Progenitor cell of endocrine pancreas (in vitro differentiated cells): Measurements from ENCODE around the gene HMX1. TPM values are rescaled to one million over a fixed set of nuclear protein-coding genes. Genes with fewer than 3 reads are reported as not detected.

Source experiments
- DNase-seq: peaks from one replicate; pipeline ENCODE4 v3.0.0; 2021; ENCODE audit warnings: low spot score; ENCODE audit not compliant: unreplicated experiment
- H3K27ac Mint-ChIP-seq: 2 replicates; pipeline ENCODE4 v1.8.0; 2021; ENCODE audit warnings: mild to moderate bottlenecking, moderate library complexity, mixed read lengths
- H3K27me3 Mint-ChIP-seq: 2 replicates; pipeline ENCODE4 v1.8.0; 2021; ENCODE audit warnings: mixed read lengths
- H3K36me3 Mint-ChIP-seq: 2 replicates; pipeline ENCODE4 v1.8.0; 2022; ENCODE audit warnings: mixed read lengths; ENCODE audit not compliant: insufficient read depth
- H3K4me1 Mint-ChIP-seq: 2 replicates; pipeline ENCODE4 v1.8.0; 2021; ENCODE audit warnings: low read depth, mixed read lengths
- H3K4me3 Mint-ChIP-seq: 2 replicates; pipeline ENCODE4 v1.8.0; 2021; ENCODE audit warnings: low read depth, mild to moderate bottlenecking, moderate library complexity, mixed read lengths
- H3K9me3 Mint-ChIP-seq: 2 replicates; pipeline ENCODE4 v1.8.0; 2021; ENCODE audit warnings: low read depth, mixed read lengths
- total RNA-seq: library from RNA; stranded (reverse); gene quantifications from 2 replicates; pipeline ENCODE4 v1.2.1, GENCODE V29; 2021
- TF ChIP-seq, protein P1 (sequence below): fragments of 200-600 bp; sonication (generic); IDR thresholded peaks from one replicate; pipeline ENCODE4 v1.5.0; 2021; ENCODE audit warnings: antibody characterized with exemption, mild to moderate bottlenecking; ENCODE audit not compliant: unreplicated experiment

The HMX1 gene
- total RNA-seq, 1 donor from 2014 or later, result 0.65 TPM

DNA sequence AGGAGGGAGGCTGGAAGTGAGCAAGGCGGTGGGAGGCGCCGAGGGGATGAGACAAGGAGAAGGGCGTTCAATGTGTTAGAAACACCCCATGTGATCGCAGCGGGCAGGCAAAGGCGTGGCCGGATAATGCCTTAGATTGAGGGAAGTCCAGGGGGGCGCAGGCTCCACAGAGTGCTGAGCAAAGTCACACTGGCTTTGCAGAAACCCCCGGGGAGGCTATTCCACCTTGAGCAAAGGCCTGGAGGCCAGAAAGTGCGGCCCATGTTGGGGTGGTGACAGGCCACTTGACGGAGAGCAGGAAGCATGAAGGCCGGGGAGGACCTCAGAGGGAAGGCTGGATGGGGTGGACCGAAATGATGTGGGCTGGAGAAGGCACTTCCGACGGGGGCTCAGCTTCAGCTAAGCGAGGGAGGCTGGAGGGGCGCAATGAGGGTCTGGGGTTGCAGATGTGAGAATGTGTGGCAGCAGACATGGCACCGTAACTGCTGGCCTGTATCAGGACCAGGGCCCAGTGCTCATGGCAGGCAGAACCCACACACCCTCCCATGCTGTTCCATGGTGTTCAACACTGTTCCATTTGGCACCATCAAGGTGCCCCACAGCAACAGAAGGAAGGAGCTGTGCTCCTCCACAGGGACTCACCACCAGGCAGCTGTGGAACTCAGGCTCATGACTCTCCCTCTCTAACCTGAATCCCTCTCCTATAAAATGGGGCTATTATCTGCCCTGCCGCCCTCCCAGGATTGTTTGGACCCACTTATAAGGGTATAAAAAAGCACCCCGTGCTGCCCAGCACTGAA is 50.3 kb downstream of the HMX1 start:
- H3K4me1 Mint-ChIP-seq, result peaks cover 3% of the 10 kb centered on the region
- no peak overlapping the region for H3K27ac Mint-ChIP-seq
- H3K36me3 Mint-ChIP-seq, result no peaks in the 10 kb centered on the region
- TF ChIP-seq, protein P1, sequence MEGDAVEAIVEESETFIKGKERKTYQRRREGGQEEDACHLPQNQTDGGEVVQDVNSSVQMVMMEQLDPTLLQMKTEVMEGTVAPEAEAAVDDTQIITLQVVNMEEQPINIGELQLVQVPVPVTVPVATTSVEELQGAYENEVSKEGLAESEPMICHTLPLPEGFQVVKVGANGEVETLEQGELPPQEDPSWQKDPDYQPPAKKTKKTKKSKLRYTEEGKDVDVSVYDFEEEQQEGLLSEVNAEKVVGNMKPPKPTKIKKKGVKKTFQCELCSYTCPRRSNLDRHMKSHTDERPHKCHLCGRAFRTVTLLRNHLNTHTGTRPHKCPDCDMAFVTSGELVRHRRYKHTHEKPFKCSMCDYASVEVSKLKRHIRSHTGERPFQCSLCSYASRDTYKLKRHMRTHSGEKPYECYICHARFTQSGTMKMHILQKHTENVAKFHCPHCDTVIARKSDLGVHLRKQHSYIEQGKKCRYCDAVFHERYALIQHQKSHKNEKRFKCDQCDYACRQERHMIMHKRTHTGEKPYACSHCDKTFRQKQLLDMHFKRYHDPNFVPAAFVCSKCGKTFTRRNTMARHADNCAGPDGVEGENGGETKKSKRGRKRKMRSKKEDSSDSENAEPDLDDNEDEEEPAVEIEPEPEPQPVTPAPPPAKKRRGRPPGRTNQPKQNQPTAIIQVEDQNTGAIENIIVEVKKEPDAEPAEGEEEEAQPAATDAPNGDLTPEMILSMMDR, result no peak
- DNase-seq, result peak; percentile 4
- H3K4me3 Mint-ChIP-seq, result no peak overlapping the region
- peaks cover 44% of the 10 kb centered on the region for H3K27me3 Mint-ChIP-seq
- no peaks in the 10 kb centered on the region for H3K9me3 Mint-ChIP-seq

GRCh38 chr4:8820178-8821102 is 51.2 kb downstream of the HMX1 start:
- Mint-ChIP-seq H3K27me3 (peaks cover 37% of the 10 kb centered on the region), H3K4me1 (peaks cover 3% of the 10 kb centered on the region), H3K36me3 (no peaks in the 10 kb centered on the region), H3K9me3 (no peaks in the 10 kb centered on the region), H3K4me3 (no peak overlapping the region), H3K27ac (no peak overlapping the region)
- TF ChIP-seq, protein P1, result no peak
- peak; percentile 7 for DNase-seq

DNA sequence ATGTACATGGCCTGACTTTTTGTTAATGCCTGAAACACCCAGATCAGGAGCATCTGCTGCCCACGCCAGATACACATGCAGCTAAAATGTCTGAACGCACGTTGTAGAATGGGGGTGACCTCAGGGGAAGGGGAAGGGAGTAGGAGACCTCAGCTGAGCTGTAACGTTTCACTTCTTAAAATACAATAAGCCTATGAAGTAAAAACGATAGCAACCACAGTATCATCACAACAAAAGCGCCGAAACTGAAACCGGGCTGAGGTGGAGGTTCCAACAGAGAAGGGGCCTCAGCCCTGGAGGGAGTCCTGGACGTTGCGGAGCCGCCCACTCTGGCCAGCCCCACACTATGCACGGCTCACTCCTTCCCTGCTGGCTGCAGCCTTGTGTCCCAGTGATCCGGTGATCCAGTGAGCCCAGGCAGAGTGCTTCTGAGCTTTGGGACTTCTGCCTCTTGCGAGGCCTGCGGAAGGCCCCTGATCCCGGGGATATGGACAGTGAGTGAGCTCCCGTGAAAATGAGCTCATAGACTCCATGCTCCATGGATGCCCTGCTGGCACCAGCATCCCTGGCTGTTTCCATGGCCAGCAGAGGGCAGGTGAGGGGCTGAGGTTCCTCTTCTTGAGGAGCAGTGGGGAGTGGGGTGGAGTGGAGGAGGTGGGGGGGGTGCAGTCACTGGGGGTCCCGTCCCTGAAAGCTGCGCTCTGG is 52.0 kb downstream of the HMX1 start:
- Mint-ChIP-seq H3K36me3 (no peaks in the 10 kb centered on the region), H3K27ac (peak overlapping the region; percentile 27), H3K27me3 (peaks cover 32% of the 10 kb centered on the region), H3K4me1 (peaks cover 3% of the 10 kb centered on the region), H3K9me3 (no peaks in the 10 kb centered on the region), H3K4me3 (no peak overlapping the region)
- no peak for DNase-seq
- TF ChIP-seq, protein P1, result no peak

GRCh38 chr4:8819019-8819418 is 52.6 kb downstream of the HMX1 start:
- H3K4me1 Mint-ChIP-seq, result peaks cover 3% of the 10 kb centered on the region
- H3K27me3 Mint-ChIP-seq, result peaks cover 30% of the 10 kb centered on the region
- TF ChIP-seq, protein P1, result no peak
- H3K36me3 Mint-ChIP-seq, result no peaks in the 10 kb centered on the region
- no peak overlapping the region for H3K4me3 Mint-ChIP-seq
- DNase-seq, result no peak
- no peaks in the 10 kb centered on the region for H3K9me3 Mint-ChIP-seq
- peak overlapping the region; percentile 27 for H3K27ac Mint-ChIP-seq
